ENCODE data around the gene FOXE3. TPM values are rescaled to one million over a fixed set of nuclear protein-coding genes. Genes with fewer than 3 reads are reported as not detected.
"Not testable (repeated sequence)": the region's sequence is repeated elsewhere in the genome, so short reads cannot be mapped to it uniquely, and the experiment has no call there.

FOXE3 gene
- total RNA-seq, 4 donors from 2014 or later: not detected

DNA sequence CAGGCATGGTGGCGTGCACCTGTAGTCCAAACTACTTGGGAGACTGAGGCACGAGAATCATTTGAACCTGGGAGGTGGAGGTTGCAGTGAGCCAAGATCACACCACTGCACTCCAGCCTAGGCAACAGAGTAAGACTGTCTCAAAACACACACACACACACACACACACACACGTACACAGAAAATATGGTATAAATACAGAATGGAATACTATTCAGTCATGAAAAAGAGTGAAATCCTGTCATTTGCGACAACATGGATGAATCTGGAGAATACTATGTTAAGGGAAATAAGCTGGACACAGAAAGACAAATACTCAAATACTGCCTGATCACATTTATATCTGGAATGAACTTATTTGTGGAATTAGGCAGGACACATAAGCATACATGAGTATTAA lies 40.2 kb downstream of the FOXE3 start:
- no peak for DNase-seq (ENCODE audit: low spot score in 2 of 2)
- H3K4me3 ChIP-seq (ENCODE audit: low read depth, poor library complexity, severe bottlenecking): no peak overlapping the region
- TF ChIP-seq, protein P1, sequence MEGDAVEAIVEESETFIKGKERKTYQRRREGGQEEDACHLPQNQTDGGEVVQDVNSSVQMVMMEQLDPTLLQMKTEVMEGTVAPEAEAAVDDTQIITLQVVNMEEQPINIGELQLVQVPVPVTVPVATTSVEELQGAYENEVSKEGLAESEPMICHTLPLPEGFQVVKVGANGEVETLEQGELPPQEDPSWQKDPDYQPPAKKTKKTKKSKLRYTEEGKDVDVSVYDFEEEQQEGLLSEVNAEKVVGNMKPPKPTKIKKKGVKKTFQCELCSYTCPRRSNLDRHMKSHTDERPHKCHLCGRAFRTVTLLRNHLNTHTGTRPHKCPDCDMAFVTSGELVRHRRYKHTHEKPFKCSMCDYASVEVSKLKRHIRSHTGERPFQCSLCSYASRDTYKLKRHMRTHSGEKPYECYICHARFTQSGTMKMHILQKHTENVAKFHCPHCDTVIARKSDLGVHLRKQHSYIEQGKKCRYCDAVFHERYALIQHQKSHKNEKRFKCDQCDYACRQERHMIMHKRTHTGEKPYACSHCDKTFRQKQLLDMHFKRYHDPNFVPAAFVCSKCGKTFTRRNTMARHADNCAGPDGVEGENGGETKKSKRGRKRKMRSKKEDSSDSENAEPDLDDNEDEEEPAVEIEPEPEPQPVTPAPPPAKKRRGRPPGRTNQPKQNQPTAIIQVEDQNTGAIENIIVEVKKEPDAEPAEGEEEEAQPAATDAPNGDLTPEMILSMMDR (IDR thresholded peaks at IDR 0.05): no peak
- TF ChIP-seq POLR2A (IDR thresholded peaks at IDR 0.05): no peak
- intact Hi-C loops (cut with DNase I; ENCODE audit: low total_unique reads): no loop called here
- 71 to 86% methylated on average over 4 of the region's 4 CpGs for WGBS, 2 donors

DNA sequence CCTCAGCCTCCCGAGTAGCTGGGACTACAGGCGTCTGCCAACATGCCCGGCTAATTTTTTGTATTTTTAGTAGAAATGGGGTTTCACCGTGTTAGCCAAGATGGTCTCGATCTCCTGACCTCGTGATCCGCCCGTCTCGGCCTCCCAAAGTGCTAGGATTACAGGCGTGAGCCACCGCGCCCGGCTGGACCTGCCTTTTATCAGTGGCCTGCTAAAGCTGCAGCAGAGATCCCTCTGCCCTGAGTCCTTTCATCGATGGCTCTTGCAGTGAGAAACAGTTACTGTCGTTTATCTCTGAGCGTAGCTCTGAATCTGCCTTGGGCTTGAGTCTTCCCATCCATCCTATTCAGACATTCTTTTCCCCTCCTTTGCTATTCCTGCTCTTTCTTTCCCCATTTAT lies 41.5 kb downstream of the FOXE3 start:
- DNase-seq (ENCODE audit: low spot score in 2 of 2); intact Hi-C loops (cut with DNase I; ENCODE audit: low total_unique reads); H3K4me3 ChIP-seq (ENCODE audit: low read depth, poor library complexity, severe bottlenecking): not testable (repeated sequence)
- WGBS, 2 donors: 88 to 92% methylated on average over 16 of the region's 16 CpGs

DNA sequence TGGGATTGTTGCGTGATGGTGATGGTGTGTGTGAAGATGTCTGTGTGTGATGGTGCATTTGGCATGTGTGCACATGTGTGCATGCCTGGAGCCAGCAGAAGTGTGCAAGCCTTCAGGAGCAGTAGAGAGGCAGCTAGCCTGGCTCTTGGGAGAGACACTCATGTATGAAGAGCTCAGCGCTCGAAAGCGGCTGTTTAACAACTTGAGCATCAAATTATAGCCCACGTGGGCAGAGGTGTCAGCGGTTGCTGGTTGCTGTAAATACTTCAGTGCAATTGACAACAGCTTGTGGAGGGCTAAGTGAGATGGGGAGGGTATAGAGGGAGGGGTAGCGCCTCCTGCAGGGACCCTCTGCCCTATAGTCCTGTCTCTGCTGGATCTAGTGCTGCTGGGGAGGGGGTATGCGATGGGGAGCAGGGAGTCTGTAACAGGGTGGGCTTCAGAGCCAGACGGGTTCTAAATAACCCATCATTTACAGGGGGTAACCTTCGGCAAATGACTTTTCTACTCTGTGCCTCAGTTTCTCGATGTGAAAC lies 43.2 kb downstream of the FOXE3 start:
- WGBS, 2 donors: 18 to 27% methylated on average over 11 of the region's 11 CpGs
- no peak overlapping the region for H3K4me3 ChIP-seq (ENCODE audit: low read depth, poor library complexity, severe bottlenecking)
- TF ChIP-seq POLR2A (IDR thresholded peaks at IDR 0.05): no peak
- TF ChIP-seq, protein P1 (IDR thresholded peaks at IDR 0.05): no peak
- intact Hi-C loops (cut with DNase I; ENCODE audit: low total_unique reads): no loop called here
- DNase-seq (ENCODE audit: low spot score in 2 of 2): no peak

DNA sequence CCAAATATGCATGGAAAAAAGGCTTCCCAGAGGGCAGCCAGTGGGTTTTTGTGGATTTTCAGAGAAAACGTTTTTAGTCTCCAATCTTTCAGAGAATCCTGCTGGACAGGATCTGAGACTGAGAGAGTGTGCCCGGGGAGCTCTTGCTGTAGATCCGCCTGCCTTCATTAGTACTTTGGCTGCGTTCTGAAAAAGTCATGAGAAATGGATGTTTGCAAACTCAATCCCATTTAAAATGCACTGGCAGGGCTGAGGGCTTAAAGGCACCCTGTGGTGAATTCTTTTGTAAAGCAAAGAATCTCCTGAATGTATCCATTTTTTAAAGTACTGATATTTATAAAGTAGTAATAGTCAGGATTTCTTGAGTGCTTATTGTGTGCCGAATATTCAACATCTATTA lies 44.0 kb downstream of the FOXE3 start:
- TF ChIP-seq POLR2A (IDR thresholded peaks at IDR 0.05): no peak
- TF ChIP-seq, protein P1 (IDR thresholded peaks at IDR 0.05): no peak
- DNase-seq (ENCODE audit: low spot score in 2 of 2): peak in 1 of 2 donors; percentile 31
- intact Hi-C loops (cut with DNase I; ENCODE audit: low total_unique reads): no loop called here
- WGBS, 2 donors: 10 to 15% methylated on average over 5 of the region's 5 CpGs
- H3K4me3 ChIP-seq (ENCODE audit: low read depth, poor library complexity, severe bottlenecking): no peak overlapping the region

DNA sequence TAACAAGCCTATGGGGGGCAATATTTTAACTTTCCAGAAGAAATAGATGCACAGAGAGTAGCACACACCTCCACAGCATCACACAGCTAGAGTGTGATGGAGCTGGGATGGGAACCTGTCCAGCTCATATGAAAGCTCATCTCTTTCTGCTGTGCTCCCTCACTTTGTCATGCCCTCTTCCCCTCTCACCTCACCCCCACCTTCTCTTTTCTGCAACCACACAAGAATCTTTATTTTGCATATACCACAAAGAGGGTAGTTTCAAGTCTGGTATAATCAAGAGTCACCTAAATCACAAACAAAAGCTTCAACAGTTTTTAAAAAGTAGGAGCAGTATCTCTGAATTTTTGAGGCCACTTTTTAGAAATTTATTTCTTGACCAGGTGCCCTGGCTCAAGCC lies 44.4 kb downstream of the FOXE3 start:
- H3K4me3 ChIP-seq (ENCODE audit: low read depth, poor library complexity, severe bottlenecking): no peak overlapping the region
- TF ChIP-seq POLR2A (IDR thresholded peaks at IDR 0.05): no peak
- TF ChIP-seq, protein P1 (IDR thresholded peaks at IDR 0.05): no peak
- DNase-seq (ENCODE audit: low spot score in 2 of 2): no peak
- intact Hi-C loops (cut with DNase I; ENCODE audit: low total_unique reads): no loop called here

DNA sequence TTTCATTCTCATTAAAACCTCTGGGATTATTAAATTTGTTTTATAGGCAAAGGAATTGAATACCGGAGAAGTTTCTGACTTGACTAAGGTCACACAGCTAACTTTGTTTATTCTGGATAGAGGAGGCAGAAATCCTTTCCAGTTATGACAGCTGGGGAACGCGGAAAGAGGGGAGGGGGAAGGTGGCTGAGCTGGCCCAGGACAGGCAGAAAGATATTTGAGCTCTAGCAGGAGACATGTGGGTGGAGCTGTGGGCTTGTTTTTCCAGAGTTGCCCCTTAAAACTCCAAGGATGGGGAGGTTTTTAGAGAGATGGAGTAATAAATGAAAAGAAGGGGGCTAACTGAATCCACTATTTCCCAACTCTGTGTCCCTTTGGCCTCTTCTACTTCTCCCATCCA lies 49.5 kb downstream of the FOXE3 start:
- DNase-seq (ENCODE audit: low spot score in 2 of 2): no peak
- intact Hi-C loops (cut with DNase I; ENCODE audit: low total_unique reads): no loop called here
- 56 to 59% methylated on average over 3 of the region's 3 CpGs for WGBS, 2 donors
- TF ChIP-seq POLR2A (IDR thresholded peaks at IDR 0.05): no peak
- TF ChIP-seq, protein P1 (IDR thresholded peaks at IDR 0.05): no peak
- H3K4me3 ChIP-seq (ENCODE audit: low read depth, poor library complexity, severe bottlenecking): no peak overlapping the region

Other genes starting within 250 kb of the FOXE3 start
- gene PDZK1IP1, start 226.2 kb upstream of the FOXE3 start, total RNA-seq: 100 to 1,000 TPM; 121 to 267 (median 125) TPM
- 1 to 10 TPM in 3 of 4 donors, under 1 TPM in 1; 0.76 to 4.7 (median 2.0) TPM for gene TAL1, start 184.1 kb upstream of the FOXE3 start, total RNA-seq
- gene STIL, start 102.1 kb upstream of the FOXE3 start, total RNA-seq: 1 to 10 TPM; 1.8 to 9.7 (median 4.3) TPM
- 10 to 100 TPM; 52.6 to 97.9 (median 73.5) TPM for gene CMPK1, start 82.5 kb upstream of the FOXE3 start, total RNA-seq
- gene FOXD2, start 21.8 kb downstream of the FOXE3 start, total RNA-seq: under 1 TPM in 3 of 4 donors, not detected in 1; 0.13 to 0.56 (median 0.45) TPM